Psoas muscle (tissue), 8 donors: ENCODE measurements around the gene OBSCN. TPM values are rescaled to one million over a fixed set of nuclear protein-coding genes. Genes with fewer than 3 reads are reported as not detected.
"Not testable (repeated sequence)": the region's sequence is repeated elsewhere in the genome, so short reads cannot be mapped to it uniquely, and the experiment has no call there.

Source experiments
- ATAC-seq, 4 donors: fragments of 200-7000 bp; cut with Tn5 transposase; one replicate each; pipeline ENCODE4 v1.9.1; 2020; ENCODE audit warnings: moderate library complexity in 3 of 4, mild to moderate bottlenecking in 2 of 4
- DNase-seq, 2 donors: peaks; one replicate each; pipeline ENCODE4 v3.0.0-alpha.2; 2020
- H3K27ac ChIP-seq: fragments of 200-600 bp; one replicate; pipeline ENCODE4 v1.8.0; 2022
- H3K27me3 ChIP-seq, 3 donors: fragments of 200-600 bp in 1 of 3; one replicate each; pipeline versions ENCODE4 v1.6.1 to v1.8.0; 2013 to 2022; ENCODE audit warnings: low read length in 2 of 3, mild to moderate bottlenecking in 2 of 3, moderate library complexity in 1 of 3; ENCODE audit not compliant: insufficient read depth in 3 of 3
- H3K36me3 ChIP-seq, 2 donors: fragments of 200-600 bp in 1 of 2; one replicate each; pipeline versions ENCODE4 v1.6.1 to v1.8.0; 2013 to 2022; ENCODE audit warnings: low read depth in 1 of 2, mild to moderate bottlenecking in 1 of 2, moderate library complexity in 1 of 2; ENCODE audit not compliant: insufficient read depth in 1 of 2
- H3K4me1 ChIP-seq: fragments of 200-600 bp; one replicate; pipeline ENCODE4 v1.8.0; 2022
- H3K4me3 ChIP-seq: fragments of 200-600 bp; one replicate; pipeline ENCODE4 v1.8.0; 2022; ENCODE audit warnings: mild to moderate bottlenecking
- H3K9me3 ChIP-seq: fragments of 200-600 bp; one replicate; pipeline ENCODE4 v1.8.0; 2022
- CTCF ChIP-seq: fragments of 200-600 bp; IDR thresholded peaks from one replicate; pipeline ENCODE4 v1.8.0; 2022; ENCODE audit warnings: antibody characterized with exemption
- WGBS, 3 donors: extraction: QIAGEN DNeasy Blood & Tissue Kit; methylation state at CpG; one replicate each; pipeline versions ENCODE4 v1.1.6 to v1.1.7; 2013; 5-methylcytosine and 5-hydroxymethylcytosine counted together
- intact Hi-C, 2 donors: fragments of 100-400 bp; cut with DNase I; formaldehyde crosslinking; loops; one replicate each; pipeline versions ENCODE4 v1.11.0 to v1.14.2; 2022
- polyA plus RNA-seq, 3 donors: library from polyadenylated mRNA; stranded (reverse); fragments of 200-250 nt; gene quantifications; one replicate each; pipeline ENCODE4 v1.2.3, GENCODE V29; 2013
- total RNA-seq, 4 donors: library from RNA; stranded (reverse); fragmentation: NEBNext Ultra II Directional in 2 of 4; extraction: Animal tissue kit (Norgen Biotek cat#: 25700) in 2 of 4; gene quantifications; one replicate each; pipeline versions ENCODE4 v1.2.1 to v1.2.4, GENCODE V29; 2021 to 2023
- donor health status: healthy with polysubstance abuse.
- donor health status: DM: no; HTN: no; CAD: no; lungs with moderate emphysema.
- donor health status: Bipolar disorder and iron deficiency.
- donor health status: healthy.
- donor health status: DM: yes; HTN: yes; CAD: no.
- donor health status: DM: no; HTN: no; CAD: no.
- donor health status: DM: no; HTN: no; CAD: no.
- donor health status: DM: yes; HTN: yes; CAD: no.

OBSCN gene
- total and polyA plus RNA-seq, 7 donors, result 397 to 1,869 (median 1,061) TPM

DNA sequence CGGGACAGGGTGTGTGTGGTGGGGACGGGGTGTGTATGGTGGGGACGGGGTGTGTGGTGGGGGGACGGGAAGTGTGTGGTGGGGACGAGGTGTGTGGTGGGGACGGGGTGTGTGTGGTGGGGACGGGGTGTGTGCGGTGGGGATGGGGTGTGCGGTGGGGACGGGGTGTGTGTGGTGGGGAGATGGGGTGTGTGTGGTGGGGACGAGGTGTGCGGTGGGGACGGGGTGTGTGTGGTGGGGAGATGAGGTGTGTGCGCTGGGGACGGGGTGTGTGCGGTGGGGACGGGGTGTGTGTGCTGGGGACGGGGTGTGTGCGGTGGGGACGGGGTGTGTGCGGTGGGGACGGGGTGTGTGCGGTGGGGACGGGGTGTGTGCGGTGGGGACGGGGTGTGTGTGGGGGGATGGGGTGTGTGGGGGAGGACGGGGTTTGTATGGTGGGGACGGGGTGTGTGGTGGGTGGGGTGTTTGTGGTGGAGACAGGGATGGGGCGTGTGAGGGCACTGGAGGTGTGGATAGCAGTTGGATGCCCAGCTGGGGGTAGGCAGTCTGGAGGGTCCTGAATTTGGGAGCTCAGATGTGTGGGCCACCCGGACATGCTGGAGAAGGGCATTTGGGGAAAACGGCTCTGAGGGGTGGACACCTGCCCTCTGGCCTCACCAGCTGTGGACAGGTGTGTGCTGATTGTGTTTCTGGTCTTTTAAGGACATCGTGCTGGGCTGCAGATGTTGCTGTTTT lies 25.4 kb upstream of the OBSCN start:
- H3K4me1 ChIP-seq, result no peaks in the 10 kb centered on the region
- no peak for TF ChIP-seq CTCF
- 90 to 92% (median 90%) methylated on average over 24 to 32 of the region's 32 CpGs for WGBS, 3 donors
- intact Hi-C loops, result no loop called here
- no peak overlapping the region for H3K4me3 ChIP-seq
- no peaks in the 10 kb centered on the region for H3K36me3 ChIP-seq
- H3K9me3 ChIP-seq, result no peaks in the 10 kb centered on the region
- no peaks in the 10 kb centered on the region for H3K27me3 ChIP-seq
- ATAC-seq (no peak), DNase-seq (no peak)
- H3K27ac ChIP-seq, result no peak overlapping the region

GRCh38 chr1:228184152-228184551 lies 23.7 kb upstream of the OBSCN start:
- Histone ChIP-seq H3K9me3 (no peaks in the 10 kb centered on the region), H3K27me3 (no peaks in the 10 kb centered on the region), H3K27ac (no peak overlapping the region), H3K36me3 (no peaks in the 10 kb centered on the region), H3K4me1 (no peaks in the 10 kb centered on the region), H3K4me3 (no peak overlapping the region)
- WGBS, 3 donors, result 73 to 84% (median 74%) methylated on average over 7 of the region's 7 CpGs
- DNase-seq (no peak), ATAC-seq (no peak)
- no peak for TF ChIP-seq CTCF
- intact Hi-C loops, result no loop called here

DNA sequence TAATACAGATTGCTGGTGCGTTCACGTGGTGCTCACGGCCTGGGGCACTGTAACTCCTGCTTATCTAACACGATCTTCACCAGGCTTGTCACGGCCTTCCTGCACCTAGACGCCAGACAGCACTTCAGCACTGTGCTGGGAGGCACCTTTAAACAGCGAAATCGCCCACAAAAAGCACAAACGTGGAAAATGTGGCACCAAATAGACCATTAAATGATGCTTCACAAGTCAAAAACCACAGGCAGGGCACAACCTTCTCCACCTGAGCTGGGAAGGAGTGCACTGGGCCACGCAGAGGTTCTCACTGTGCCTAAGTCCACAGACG lies 22.2 kb upstream of the OBSCN start:
- intact Hi-C loops, result no loop called here
- TF ChIP-seq CTCF, result no peak
- DNase-seq (no peak), ATAC-seq (no peak)
- no peaks in the 10 kb centered on the region for H3K4me1 ChIP-seq
- 82 to 89% (median 85%) methylated on average over 11 of the region's 11 CpGs for WGBS, 3 donors
- H3K4me3 ChIP-seq, result no peak overlapping the region
- H3K9me3 ChIP-seq, result no peaks in the 10 kb centered on the region
- H3K27ac ChIP-seq, result no peak overlapping the region
- H3K27me3 ChIP-seq, result no peaks in the 10 kb centered on the region
- H3K36me3 ChIP-seq, result no peaks in the 10 kb centered on the region

DNA sequence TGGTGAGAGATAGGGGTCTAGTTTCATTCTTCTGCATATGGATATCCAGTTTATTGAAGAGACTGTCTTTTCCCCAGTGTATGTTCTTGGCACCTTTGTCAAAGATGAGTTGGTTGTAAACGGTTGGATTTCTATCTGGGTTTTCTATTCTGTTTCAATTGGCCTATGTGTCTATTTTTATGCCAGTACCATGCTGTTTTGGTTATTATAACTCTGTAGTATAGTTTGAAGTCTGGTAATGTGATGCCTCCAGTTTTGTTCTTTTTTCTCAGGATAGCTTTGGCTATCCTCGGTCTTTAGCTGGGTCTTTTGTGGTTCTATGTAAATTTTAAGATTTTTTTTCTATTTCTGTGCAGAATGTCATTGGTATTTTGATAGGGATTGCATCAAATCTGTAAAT lies 19.6 kb upstream of the OBSCN start:
- H3K9me3 ChIP-seq, H3K27ac ChIP-seq, H3K4me3 ChIP-seq, intact Hi-C loops, H3K36me3 ChIP-seq, ATAC-seq, H3K27me3 ChIP-seq, DNase-seq: not testable (repeated sequence)
- 76 to 79% (median 77%) methylated on average over 2 of the region's 2 CpGs for WGBS, 3 donors
- peaks cover 23% of the 10 kb centered on the region for H3K4me1 ChIP-seq

DNA sequence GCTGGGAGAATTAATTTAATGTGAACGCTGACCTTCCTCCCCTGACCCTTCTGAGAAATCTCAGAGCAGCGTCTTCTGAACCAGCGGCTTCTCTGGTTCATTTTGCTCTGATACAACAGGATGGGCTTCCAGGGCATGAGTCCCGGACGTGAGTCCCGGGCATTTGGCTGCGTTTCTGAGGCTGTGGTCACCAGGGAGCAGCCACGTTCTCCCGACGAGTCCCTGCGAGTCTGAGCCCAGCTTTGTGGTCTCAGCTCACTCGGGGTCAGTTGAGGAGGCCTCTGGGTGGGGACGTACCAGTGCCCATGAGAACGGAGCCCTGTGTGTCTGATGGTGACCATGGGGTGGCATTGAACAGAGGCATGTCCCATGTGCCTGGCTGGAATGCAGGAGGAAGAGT lies 17.7 kb upstream of the OBSCN start:
- Histone ChIP-seq H3K4me1 (peaks cover 23% of the 10 kb centered on the region), H3K27ac (no peak overlapping the region), H3K36me3 (no peaks in the 10 kb centered on the region), H3K4me3 (no peak overlapping the region), H3K27me3 (no peaks in the 10 kb centered on the region), H3K9me3 (no peaks in the 10 kb centered on the region)
- DNase-seq (no peak), ATAC-seq (no peak)
- no peak for TF ChIP-seq CTCF
- intact Hi-C loops, result no loop called here
- WGBS, 3 donors, result 77 to 82% (median 80%) methylated on average over 14 of the region's 14 CpGs
